Activated T-cell treated with anti-CD3 and anti-CD28 coated beads, Interleukin-2, amount 50 U/mL, for 72 hours (primary cell): ENCODE measurements around the gene CHRNE. TPM values are rescaled to one million over a fixed set of nuclear protein-coding genes. Genes with fewer than 3 reads are reported as not detected.
"Not testable (repeated sequence)": the region's sequence is repeated elsewhere in the genome, so short reads cannot be mapped to it uniquely, and the experiment has no call there.

Experiments
- ATAC-seq, 2 donors: fragments of 150-1000 bp; cut with Tn5 transposase; replicated peaks in 1 of 2; 2 replicates each; pipeline ENCODE4 v1.10.0; 2021; ENCODE audit warnings: moderate library complexity in 2 of 2, mild to moderate bottlenecking in 1 of 2
- DNase-seq, 2 donors: peaks; one replicate each; pipeline ENCODE4 v3.0.0; 2021 to 2022; ENCODE audit warnings: mixed read lengths in 1 of 2
- H3K27ac Mint-ChIP-seq: one replicate; pipeline ENCODE4 v1.8.0; 2022; ENCODE audit warnings: mild to moderate bottlenecking, moderate library complexity, mixed read lengths
- H3K27me3 Mint-ChIP-seq: one replicate; pipeline ENCODE4 v1.8.0; 2022; ENCODE audit warnings: low read depth, mixed read lengths
- H3K36me3 Mint-ChIP-seq, 2 donors: one replicate each; pipeline ENCODE4 v1.8.0; 2022; ENCODE audit warnings: mixed read lengths in 2 of 2, mild to moderate bottlenecking in 1 of 2; ENCODE audit not compliant: insufficient read depth in 2 of 2
- H3K4me1 Mint-ChIP-seq: one replicate; pipeline ENCODE4 v1.8.0; 2022; ENCODE audit warnings: low read depth, mixed read lengths
- H3K4me3 Mint-ChIP-seq, 2 donors: one replicate each; pipeline ENCODE4 v1.8.0; 2022; ENCODE audit warnings: mild to moderate bottlenecking in 2 of 2, mixed read lengths in 2 of 2, moderate library complexity in 2 of 2
- H3K9me3 Mint-ChIP-seq, 2 donors: one replicate each; pipeline ENCODE4 v1.8.0; 2022; ENCODE audit warnings: mixed read lengths in 2 of 2
- total RNA-seq, 2 donors: library from RNA; stranded (reverse); gene quantifications; one replicate each; pipeline ENCODE4 v1.2.3, GENCODE V29; 2022

Gene CHRNE
- total RNA-seq, 2 donors from 2014 or later = 0.60 to 0.89 TPM

DNA sequence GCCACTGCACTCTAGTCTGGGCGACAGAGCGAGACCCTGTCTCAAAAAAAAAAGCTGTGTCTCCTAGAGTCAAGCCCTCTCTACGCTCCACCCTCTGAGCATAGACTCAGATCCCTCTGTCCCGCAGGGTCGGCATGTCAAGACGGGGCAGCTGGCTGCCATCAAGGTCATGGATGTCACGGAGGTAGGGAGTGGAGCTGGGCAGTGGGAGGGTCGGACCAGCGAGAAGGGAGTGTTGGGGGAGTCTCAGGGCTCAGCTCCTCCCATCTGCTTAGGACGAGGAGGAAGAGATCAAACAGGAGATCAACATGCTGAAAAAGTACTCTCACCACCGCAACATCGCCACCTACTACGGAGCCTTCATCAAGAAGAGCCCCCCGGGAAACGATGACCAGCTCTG, 22.0 kb downstream of the CHRNE start:
- Mint-ChIP-seq H3K27ac (no peak overlapping the region), H3K27me3 (no peaks in the 10 kb centered on the region), H3K36me3 (peaks cover 1 to 4% of the 10 kb centered on the region in 2 donors), H3K9me3 (no peaks in the 10 kb centered on the region), H3K4me1 (no peaks in the 10 kb centered on the region), H3K4me3 (no peak overlapping the region)
- ATAC-seq (no peak), DNase-seq (no peak)

DNA sequence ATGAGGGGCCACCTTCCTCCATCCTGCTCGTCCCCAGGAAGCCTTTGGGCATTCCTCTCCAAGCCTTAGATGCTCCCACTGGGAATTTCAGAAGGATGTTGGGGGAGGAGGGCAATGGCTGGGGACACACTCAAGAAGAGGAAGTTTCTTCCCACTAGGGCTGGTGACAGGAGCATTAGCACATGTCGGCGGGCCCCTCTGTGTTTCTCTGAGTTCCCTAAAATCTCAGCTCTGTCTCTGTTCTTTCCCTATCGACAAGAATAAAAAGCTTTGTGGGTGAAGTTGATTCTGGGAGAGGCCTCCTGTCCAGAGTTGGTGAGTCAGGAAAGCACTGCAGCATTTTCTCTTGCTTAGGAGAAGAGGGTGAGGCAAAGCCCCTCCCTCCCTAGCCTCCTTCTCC, 23.3 kb downstream of the CHRNE start:
- H3K36me3 Mint-ChIP-seq = peaks cover 0 to 3% of the 10 kb centered on the region in 2 donors
- no peak overlapping the region for H3K27ac Mint-ChIP-seq
- DNase-seq = no peak
- H3K9me3 Mint-ChIP-seq = no peaks in the 10 kb centered on the region
- H3K27me3 Mint-ChIP-seq = no peaks in the 10 kb centered on the region
- no peaks in the 10 kb centered on the region for H3K4me1 Mint-ChIP-seq
- no peak for ATAC-seq
- H3K4me3 Mint-ChIP-seq = no peak overlapping the region

DNA sequence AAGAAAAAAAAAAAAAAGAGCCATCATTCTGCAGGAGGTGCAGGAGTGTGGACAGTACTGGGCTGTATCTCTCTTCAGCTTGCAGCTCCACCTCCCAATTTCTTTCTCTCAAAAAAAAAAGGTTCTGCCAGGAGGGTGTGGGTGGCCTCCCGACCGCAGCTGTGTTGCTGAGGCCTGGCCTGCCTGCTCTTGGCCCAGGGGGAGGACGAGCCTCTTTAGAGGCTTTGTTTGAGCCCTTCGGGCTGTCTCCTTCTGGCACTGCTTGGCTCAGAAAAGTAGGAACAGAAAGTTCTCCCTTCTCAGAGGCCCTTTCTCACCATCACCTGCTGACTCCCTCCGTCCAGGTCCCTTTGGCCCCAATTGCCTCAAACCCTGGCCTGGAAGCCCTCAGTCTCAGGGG, 25.8 kb downstream of the CHRNE start:
- Mint-ChIP-seq H3K9me3 (no peaks in the 10 kb centered on the region), H3K4me1 (peaks cover 4% of the 10 kb centered on the region), H3K4me3 (no peak overlapping the region)

DNA sequence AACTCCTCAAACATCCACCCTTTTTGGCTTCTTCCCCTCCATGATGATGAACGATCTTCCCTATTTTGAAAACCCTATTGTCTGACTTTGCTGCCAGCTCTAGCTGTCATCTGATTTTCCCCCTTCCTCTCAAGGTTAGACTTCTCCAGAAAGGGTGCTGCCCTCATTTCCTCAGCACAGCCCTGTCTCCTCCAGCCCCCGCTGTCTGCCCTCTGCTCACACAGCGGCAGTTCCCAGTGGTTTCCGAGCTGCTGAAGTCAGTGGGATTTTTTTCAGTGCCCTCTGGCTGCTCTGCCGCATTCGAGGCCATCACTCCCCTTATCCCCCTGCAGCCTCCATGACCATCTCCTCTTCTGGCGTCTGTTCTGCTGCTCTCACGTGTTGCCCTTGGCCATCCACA, 30.1 kb downstream of the CHRNE start:
- Mint-ChIP-seq H3K36me3 (peaks cover 0 to 2% of the 10 kb centered on the region in 2 donors), H3K27ac (no peak overlapping the region), H3K4me1 (peaks cover 4% of the 10 kb centered on the region), H3K27me3 (no peaks in the 10 kb centered on the region), H3K4me3 (no peak overlapping the region), H3K9me3 (no peaks in the 10 kb centered on the region)
- DNase-seq (no peak), ATAC-seq (no peak)

More for the DNA sequence above, 25.8 kb downstream of the CHRNE start:
- ATAC-seq (no peak), DNase-seq (no peak)
- no peaks in the 10 kb centered on the region for H3K27me3 Mint-ChIP-seq
- H3K27ac Mint-ChIP-seq = no peak overlapping the region
- H3K36me3 Mint-ChIP-seq = peaks cover 0 to 2% of the 10 kb centered on the region in 2 donors

DNA sequence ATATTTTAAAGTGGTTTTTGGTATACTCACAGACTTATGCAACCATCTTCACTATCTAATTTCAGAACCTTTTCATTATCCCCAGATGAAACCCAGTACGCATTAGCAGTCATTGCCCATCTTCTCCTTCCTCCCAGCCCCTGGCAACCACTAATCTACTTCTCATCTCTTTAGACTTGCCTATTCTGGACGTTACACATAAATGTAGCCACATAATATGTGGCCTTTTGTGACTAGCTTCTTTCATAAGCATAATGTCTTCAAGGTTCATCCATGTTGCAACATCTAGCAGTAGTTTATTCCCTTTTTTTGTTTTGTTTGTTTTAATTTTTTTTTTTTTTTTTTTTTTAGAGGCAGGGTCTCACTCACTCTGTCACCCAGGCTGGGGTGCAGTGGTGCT, 32.0 kb downstream of the CHRNE start:
- H3K4me3 Mint-ChIP-seq = no peak overlapping the region
- peaks cover 0 to 2% of the 10 kb centered on the region in 2 donors for H3K36me3 Mint-ChIP-seq
- no peaks in the 10 kb centered on the region for H3K9me3 Mint-ChIP-seq
- no peak overlapping the region for H3K27ac Mint-ChIP-seq
- H3K27me3 Mint-ChIP-seq = no peaks in the 10 kb centered on the region
- DNase-seq (no peak), ATAC-seq (no peak)
- peaks cover 4% of the 10 kb centered on the region for H3K4me1 Mint-ChIP-seq

DNA sequence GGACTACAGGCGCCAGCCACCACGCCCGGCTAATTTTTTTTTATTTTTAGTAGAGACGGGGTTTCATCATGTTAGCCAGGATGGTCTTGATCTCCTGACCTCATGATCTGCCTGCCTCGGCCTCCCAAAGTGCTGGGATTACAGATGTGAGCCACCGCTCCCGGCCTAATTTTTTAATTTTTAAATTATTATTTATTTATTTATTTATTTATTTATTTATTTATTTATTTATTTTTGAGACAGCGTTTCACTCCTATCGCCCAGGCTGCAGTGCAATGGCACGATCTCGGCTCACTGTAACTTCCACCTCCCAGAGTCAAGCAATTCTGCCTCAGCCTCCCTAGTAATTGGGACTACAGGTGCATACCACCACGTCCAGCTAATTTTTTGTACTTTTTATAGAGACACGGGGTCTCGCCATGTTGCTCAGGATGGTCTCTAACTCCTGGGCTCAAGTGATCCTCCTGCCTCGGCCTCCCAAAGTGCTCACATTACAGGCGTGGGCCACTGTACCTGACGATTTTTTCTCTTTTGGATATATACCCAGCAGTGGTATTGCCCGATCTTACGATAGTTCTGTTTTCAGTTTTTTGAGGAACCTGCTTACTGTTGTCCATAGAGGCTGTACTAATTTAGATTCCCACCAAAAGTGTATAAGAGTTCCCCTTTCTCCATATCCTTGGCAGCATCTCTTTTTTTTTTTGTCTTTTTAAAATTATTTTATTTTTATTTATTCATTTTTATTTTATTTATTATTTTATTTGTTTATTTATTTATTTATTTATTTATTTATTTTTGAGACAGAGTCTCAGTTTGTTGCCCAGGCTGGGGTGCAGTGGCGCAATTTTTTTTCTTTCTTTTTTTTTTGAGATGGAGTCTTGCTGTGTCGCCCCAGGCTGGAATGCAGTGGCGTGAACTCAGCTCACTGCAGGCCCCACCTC, 33.6 kb downstream of the CHRNE start:
- H3K9me3 Mint-ChIP-seq, H3K27me3 Mint-ChIP-seq, H3K4me3 Mint-ChIP-seq, H3K27ac Mint-ChIP-seq, ATAC-seq, DNase-seq, H3K36me3 Mint-ChIP-seq, H3K4me1 Mint-ChIP-seq: not testable (repeated sequence)

DNA sequence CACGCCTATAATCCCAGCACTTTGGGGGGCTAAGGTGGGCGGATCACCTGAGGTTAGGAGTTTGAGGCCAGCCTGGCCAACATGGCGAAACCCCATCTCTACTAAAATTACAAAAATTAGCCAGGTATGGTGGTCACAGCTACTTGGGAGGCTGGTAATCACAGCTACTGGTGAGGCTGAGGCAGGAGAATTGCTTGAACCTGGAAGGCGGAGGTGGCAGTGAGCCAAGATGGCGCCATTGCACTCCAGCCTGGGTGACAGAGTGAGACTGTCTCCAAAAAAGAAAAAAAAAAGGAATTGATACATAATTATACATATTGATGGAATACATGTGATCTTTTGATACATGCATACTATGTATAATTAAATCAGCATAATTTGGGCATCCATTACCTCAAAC, 35.4 kb downstream of the CHRNE start:
- not testable (repeated sequence) for ATAC-seq, H3K9me3 Mint-ChIP-seq, H3K27ac Mint-ChIP-seq, H3K4me3 Mint-ChIP-seq, DNase-seq, H3K27me3 Mint-ChIP-seq, H3K4me1 Mint-ChIP-seq, H3K36me3 Mint-ChIP-seq

DNA sequence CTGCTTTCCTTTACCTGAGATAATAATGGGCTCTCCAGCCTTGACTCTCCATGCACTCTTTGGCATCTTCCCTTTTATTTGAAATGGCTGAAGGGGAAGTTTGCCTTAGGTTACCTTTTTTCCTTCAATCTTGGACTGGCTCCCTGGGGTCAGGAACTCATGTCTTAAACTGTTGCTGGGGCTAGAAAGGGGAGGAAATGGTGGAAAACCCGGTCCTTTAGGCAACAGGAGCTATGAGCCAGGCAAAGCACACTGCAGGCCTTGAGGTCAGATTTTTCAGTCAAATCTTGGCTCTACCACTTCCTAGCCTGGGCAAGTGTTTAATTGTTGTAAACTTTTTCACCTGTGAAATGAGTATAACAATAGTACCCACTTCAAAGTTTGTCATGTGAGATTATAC, 39.6 kb downstream of the CHRNE start:
- Mint-ChIP-seq H3K27ac (no peak overlapping the region), H3K36me3 (no peaks in the 10 kb centered on the region)

DNA sequence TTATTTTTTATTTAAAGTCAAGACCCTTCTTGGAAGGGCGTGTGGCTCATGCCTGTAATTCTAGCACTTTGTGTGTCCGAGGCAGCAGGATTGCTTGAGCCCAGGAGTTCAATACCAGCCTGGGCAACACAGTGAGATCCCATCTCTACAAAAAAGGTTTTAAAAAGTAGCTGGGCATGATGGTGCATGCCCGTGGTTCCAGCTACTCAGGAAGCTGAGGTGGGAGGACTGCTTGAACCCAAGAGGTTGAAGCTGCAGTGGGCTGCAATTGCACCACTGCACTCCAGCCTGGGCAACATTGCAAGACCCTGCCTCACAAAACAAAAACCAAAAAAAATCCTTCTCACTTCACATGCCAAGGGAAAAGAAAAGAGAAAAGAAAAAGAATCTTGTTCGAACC, 40.2 kb downstream of the CHRNE start:
- no peaks in the 10 kb centered on the region for H3K27me3 Mint-ChIP-seq
- H3K4me1 Mint-ChIP-seq = no peaks in the 10 kb centered on the region
- no peaks in the 10 kb centered on the region for H3K36me3 Mint-ChIP-seq
- no peak overlapping the region for H3K4me3 Mint-ChIP-seq
- H3K27ac Mint-ChIP-seq = no peak overlapping the region
- no peaks in the 10 kb centered on the region for H3K9me3 Mint-ChIP-seq
- ATAC-seq (no peak), DNase-seq (no peak)

More for the DNA sequence above, 39.6 kb downstream of the CHRNE start:
- H3K4me1 Mint-ChIP-seq = no peaks in the 10 kb centered on the region
- no peak for DNase-seq
- H3K4me3 Mint-ChIP-seq = no peak overlapping the region
- H3K27me3 Mint-ChIP-seq = no peaks in the 10 kb centered on the region
- no peaks in the 10 kb centered on the region for H3K9me3 Mint-ChIP-seq
- ATAC-seq = no peak

DNA sequence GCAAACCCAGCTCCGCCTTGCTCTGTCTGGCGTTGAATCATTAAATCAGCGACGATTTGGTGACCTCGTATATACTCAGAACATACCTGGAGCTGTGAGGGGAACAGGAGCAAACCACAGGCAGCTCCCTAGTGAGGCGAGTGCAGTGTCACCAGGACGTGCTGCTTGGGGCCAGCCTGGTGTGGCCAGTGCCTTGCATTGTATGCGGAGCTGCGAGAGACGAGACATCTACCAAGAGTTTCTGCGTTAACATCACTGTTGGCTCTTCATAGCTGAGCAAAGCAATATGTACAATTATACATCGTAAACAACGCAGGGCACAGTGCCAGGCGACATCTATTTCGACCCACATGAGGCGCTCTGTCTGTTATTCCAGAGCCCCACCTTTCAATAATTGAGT, 41.8 kb downstream of the CHRNE start:
- Mint-ChIP-seq H3K4me3 (no peak overlapping the region), H3K27me3 (no peaks in the 10 kb centered on the region), H3K4me1 (peaks cover 4% of the 10 kb centered on the region), H3K27ac (no peak overlapping the region), H3K9me3 (no peaks in the 10 kb centered on the region), H3K36me3 (peaks cover 0 to 3% of the 10 kb centered on the region in 2 donors)
- ATAC-seq (no peak), DNase-seq (no peak)

DNA sequence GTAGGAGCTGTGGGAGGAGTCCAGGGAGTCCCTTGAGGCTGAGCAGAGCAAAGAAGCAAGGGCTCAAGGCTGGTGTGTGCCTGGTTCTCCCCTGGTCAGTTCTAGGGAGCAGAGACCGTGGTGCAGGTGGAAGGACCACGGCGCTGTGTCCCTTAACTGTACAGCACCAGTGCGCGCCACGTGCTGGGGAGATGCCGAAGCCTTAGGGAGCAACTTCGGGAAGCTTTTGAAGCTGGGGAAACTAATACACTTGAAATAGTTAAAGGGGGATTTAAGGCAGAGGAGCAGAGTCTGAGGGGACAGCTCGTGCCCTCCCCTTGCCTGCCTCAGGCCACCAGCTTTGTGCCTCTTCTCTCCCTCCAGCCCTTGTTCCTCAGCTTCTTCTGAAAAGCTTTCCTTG, 42.2 kb downstream of the CHRNE start:
- Mint-ChIP-seq H3K4me3 (no peak overlapping the region), H3K36me3 (peaks cover 0 to 4% of the 10 kb centered on the region in 2 donors), H3K27me3 (no peaks in the 10 kb centered on the region), H3K27ac (no peak overlapping the region), H3K4me1 (peaks cover 5% of the 10 kb centered on the region), H3K9me3 (no peaks in the 10 kb centered on the region)
- DNase-seq = no peak
- no peak for ATAC-seq

DNA sequence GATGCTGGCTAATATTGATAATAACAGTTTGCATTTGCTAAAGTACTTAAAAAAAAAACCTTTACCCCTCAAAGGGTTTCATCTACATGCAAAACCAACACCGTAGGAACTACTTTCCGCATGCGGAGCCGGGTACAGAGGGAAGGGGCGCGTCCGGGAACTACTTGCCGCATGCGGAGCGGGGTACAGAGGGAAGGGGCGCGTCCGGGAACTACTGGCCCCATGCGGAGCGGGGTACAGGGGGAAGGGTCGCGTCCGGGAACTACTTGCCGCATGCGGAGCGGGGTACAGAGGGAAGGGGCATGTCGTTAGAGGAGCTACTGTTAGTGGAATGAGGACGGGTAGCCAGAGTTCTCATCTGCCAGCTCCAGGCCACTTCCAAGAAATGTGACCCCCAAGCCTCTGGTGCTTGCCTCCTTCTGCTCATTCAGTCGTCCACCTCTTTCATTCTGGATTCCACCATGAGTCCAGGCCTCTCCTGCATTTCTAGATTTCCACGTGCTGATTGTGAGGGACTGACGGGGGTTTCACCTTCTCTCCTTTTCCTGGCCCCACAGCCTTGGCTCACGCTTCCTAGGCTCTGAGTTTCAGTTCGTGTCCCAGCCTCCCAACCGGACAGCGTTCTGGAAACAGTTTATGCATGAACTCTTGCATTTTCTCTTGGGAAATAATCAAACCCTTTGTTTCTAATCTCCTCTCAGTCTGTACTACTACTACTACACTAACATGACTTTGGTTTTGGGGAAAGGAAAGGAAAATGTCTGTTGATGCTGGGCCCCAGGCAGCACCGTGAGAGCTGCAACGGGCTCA, 42.9 kb downstream of the CHRNE start:
- H3K27ac Mint-ChIP-seq = no peak overlapping the region
- H3K9me3 Mint-ChIP-seq = no peaks in the 10 kb centered on the region
- H3K36me3 Mint-ChIP-seq = peaks cover 0 to 4% of the 10 kb centered on the region in 2 donors
- H3K4me1 Mint-ChIP-seq = peaks cover 5% of the 10 kb centered on the region
- no peak overlapping the region for H3K4me3 Mint-ChIP-seq
- ATAC-seq (no peak), DNase-seq (no peak)
- no peaks in the 10 kb centered on the region for H3K27me3 Mint-ChIP-seq

DNA sequence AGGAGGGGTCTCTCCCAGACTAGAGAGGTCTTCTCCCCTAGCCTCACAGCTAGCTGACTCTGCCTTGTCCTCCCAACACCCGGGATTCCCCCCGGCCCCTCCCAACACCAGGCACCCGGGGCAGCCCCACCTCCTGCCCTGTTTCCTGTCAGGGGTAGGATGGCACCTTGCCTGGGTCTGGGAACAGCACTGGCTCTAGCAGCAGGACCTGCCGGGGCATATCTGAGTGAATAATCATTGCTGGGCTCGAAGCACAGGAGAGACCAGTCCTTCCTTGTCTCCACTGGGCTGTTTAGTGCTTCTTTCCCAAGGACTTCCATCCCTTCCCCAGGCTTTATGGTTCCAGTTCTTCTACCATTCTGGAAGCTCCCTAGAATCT, 44.0 kb downstream of the CHRNE start:
- ATAC-seq (no peak), DNase-seq (no peak)
- no peak overlapping the region for H3K4me3 Mint-ChIP-seq
- H3K27me3 Mint-ChIP-seq = no peaks in the 10 kb centered on the region
- H3K9me3 Mint-ChIP-seq = no peaks in the 10 kb centered on the region
- H3K27ac Mint-ChIP-seq = no peak overlapping the region
- H3K4me1 Mint-ChIP-seq = peaks cover 14% of the 10 kb centered on the region
- peaks cover 0 to 7% of the 10 kb centered on the region in 2 donors for H3K36me3 Mint-ChIP-seq
